ENCODE measurements around the gene PABPC1L. TPM values are rescaled to one million over a fixed set of nuclear protein-coding genes. Genes with fewer than 3 reads are reported as not detected.

Gene PABPC1L
- total and polyA plus RNA-seq, 2 of the 13 experiments (the other 11 are each of a cell fraction or from before 2014, with no cell fraction given), result 30.8 to 252 TPM

DNA sequence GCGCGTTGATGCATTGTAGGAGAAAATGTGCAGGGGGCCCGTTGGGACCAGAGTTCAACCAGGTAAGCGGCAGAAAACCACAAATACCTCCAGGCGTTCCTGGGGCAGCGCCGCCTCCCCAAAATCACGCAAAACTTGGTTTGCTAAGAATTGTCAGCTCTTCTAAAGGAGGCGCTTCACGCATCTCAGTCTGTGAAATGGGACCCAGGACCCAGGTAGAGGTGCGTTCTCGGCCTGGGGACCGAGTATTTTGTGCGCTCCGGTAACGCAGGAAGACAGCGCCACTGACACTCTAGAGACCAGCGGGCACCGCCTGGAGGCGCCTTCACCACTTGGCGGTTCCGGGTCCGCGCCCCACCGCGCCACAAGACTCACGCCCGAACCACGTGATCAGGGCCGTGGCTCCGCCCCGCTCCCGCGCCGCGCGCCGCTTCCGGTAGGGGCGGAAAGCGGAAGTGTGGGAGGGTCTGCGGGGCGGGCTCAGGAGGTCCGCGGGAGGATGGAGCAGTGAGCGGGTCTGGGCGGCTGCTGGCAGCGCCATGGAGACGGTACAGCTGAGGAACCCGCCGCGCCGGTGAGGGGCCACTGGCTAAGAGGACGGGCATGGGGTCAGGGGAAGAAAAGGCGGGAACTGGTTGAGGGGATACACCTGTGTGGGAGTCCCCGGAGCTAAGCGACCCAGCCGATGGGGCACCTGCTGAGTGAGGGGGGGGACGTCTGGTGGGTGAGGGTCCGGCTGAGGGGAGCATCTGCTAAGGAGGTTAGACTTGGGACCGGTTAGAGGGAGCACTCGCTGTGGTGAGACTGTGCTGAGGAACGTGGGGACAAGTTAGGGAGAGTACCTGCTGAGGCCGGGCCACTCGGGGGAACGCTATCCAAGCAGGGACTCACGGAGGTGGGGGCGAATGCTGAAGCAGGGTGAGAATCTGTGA lies 56.4 kb downstream of the PABPC1L start, which contains the start of gene STK4 (continued):
- TF ChIP-seq, protein P1, sequence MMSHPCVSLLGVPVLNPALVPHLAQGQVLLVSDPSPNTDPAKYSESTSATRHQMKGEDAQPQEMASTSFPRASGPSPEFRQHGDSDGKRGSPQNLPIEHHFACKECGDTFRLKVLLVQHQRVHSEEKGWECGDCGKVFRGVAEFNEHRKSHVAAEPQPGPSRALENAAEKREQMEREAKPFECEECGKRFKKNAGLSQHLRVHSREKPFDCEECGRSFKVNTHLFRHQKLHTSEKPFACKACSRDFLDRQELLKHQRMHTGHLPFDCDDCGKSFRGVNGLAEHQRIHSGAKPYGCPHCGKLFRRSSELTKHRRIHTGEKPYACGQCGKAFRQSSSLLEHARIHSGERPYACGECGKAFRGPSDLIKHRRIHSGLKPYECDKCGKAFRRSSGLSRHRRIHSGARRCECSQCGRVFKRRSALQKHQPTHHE (CRISPR knock-in tag; IDR thresholded peaks at IDR 0.05; ENCODE audit: borderline replicate concordance), result peak; percentile 98; the same call in 1 of the 2 replicates
- 0 out of 4 replicates have a peak, but pooled peaks of 1 of the 2 experiments have one; percentile 0 for TF ChIP-seq MAFK (conservative IDR thresholded peaks at IDR 0.05 in 1 of 2, IDR thresholded peaks at IDR 0.05 in 1 of 2; ENCODE audit: low read length in 2 of 2)
- TF ChIP-seq, protein P2, sequence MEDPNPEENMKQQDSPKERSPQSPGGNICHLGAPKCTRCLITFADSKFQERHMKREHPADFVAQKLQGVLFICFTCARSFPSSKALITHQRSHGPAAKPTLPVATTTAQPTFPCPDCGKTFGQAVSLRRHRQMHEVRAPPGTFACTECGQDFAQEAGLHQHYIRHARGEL (CRISPR knock-in tag; IDR thresholded peaks at IDR 0.05), result no peak
- TF ChIP-seq, protein P3, sequence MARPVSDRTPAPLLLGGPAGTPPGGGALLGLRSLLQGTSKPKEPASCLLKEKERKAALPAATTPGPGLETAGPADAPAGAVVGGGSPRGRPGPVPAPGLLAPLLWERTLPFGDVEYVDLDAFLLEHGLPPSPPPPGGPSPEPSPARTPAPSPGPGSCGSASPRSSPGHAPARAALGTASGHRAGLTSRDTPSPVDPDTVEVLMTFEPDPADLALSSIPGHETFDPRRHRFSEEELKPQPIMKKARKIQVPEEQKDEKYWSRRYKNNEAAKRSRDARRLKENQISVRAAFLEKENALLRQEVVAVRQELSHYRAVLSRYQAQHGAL (CRISPR knock-in tag; IDR thresholded peaks at IDR 0.05; ENCODE audit: not compliant biosample characterization), result no peak
- no peak for TF ChIP-seq FOXM1 (CRISPR knock-in tag; IDR thresholded peaks at IDR 0.05)
- TF ChIP-seq RCOR2 (CRISPR knock-in tag; IDR thresholded peaks at IDR 0.05), result peak; percentile 75
- no peak for TF ChIP-seq TBL1XR1 (IDR thresholded peaks at IDR 0.05; ENCODE audit: borderline replicate concordance, low read length, partially characterized antibody)
- TF ChIP-seq, protein P4, sequence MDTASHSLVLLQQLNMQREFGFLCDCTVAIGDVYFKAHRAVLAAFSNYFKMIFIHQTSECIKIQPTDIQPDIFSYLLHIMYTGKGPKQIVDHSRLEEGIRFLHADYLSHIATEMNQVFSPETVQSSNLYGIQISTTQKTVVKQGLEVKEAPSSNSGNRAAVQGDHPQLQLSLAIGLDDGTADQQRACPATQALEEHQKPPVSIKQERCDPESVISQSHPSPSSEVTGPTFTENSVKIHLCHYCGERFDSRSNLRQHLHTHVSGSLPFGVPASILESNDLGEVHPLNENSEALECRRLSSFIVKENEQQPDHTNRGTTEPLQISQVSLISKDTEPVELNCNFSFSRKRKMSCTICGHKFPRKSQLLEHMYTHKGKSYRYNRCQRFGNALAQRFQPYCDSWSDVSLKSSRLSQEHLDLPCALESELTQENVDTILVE (CRISPR knock-in tag; IDR thresholded peaks at IDR 0.05), result peak; percentile 99
- TF ChIP-seq ZKSCAN1 (IDR thresholded peaks at IDR 0.05; ENCODE audit: low read length), result no peak
- peak; percentile 97 for TF ChIP-seq ARNT2 (CRISPR knock-in tag; IDR thresholded peaks at IDR 0.05; ENCODE audit: low read depth)
- TF ChIP-seq HOXA5 (CRISPR knock-in tag; IDR thresholded peaks at IDR 0.05), result peak; percentile 95
- peak; percentile 86 for TF ChIP-seq KDM5A (IDR thresholded peaks at IDR 0.05; ENCODE audit: borderline replicate concordance, low read length)
- no peak for TF ChIP-seq NCOA1 (CRISPR knock-in tag; IDR thresholded peaks at IDR 0.05)
- TF ChIP-seq, protein P5, sequence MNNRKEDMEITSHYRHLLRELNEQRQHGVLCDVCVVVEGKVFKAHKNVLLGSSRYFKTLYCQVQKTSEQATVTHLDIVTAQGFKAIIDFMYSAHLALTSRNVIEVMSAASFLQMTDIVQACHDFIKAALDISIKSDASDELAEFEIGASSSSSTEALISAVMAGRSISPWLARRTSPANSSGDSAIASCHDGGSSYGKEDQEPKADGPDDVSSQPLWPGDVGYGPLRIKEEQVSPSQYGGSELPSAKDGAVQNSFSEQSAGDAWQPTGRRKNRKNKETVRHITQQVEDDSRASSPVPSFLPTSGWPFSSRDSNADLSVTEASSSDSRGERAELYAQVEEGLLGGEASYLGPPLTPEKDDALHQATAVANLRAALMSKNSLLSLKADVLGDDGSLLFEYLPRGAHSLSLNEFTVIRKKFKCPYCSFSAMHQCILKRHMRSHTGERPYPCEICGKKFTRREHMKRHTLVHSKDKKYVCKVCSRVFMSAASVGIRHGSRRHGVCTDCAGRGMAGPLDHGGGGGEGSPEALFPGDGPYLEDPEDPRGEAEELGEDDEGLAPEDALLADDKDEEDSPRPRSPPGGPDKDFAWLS (CRISPR knock-in tag; IDR thresholded peaks at IDR 0.05; ENCODE audit: borderline replicate concordance), result 0 out of 2 replicates have a peak, but pooled peaks have one; percentile 78
- peak; percentile 66 for TF ChIP-seq NFYB (CRISPR knock-in tag; IDR thresholded peaks at IDR 0.05)
- TF ChIP-seq SAP130 (CRISPR knock-in tag; IDR thresholded peaks at IDR 0.05; ENCODE audit: low read depth), result peak; percentile 100
- TF ChIP-seq ZNF713 (CRISPR knock-in tag; IDR thresholded peaks at IDR 0.05), result 0 out of 2 replicates have a peak, but pooled peaks have one; percentile 77
- TF ChIP-seq LCORL (IDR thresholded peaks at IDR 0.05), result no peak
- TF ChIP-seq LCORL (CRISPR knock-in tag; IDR thresholded peaks at IDR 0.05), result peak; percentile 96
- peak; percentile 97 for TF ChIP-seq HOXA3 (CRISPR knock-in tag; IDR thresholded peaks at IDR 0.05)
- peak; percentile 79 for TF ChIP-seq EEA1 (CRISPR knock-in tag; IDR thresholded peaks at IDR 0.05; ENCODE audit: borderline replicate concordance)
- TF ChIP-seq HHEX (CRISPR knock-in tag; IDR thresholded peaks at IDR 0.05), result 0 out of 2 replicates have a peak, but pooled peaks have one; percentile 9
- TF ChIP-seq XRCC5 (optimal IDR thresholded peaks at IDR 0.05; ENCODE audit: low read length), result peak; percentile 97
- TF ChIP-seq ZBTB8A (CRISPR knock-in tag; IDR thresholded peaks at IDR 0.05; ENCODE audit: borderline replicate concordance, low read depth), result 0 out of 2 replicates have a peak, but pooled peaks have one; percentile 52
- peak; percentile 85; the same call in 1 of the 2 replicates for TF ChIP-seq NKX3-1 (CRISPR knock-in tag; IDR thresholded peaks at IDR 0.05)
- no peak for TF ChIP-seq KDM1A (CRISPR knock-in tag; IDR thresholded peaks at IDR 0.05)

Measured in HepG2 (cell line).